ENCODE measurements around the gene AFF3. TPM values are rescaled to one million over a fixed set of nuclear protein-coding genes. Genes with fewer than 3 reads are reported as not detected.

Gene AFF3
- total and polyA plus RNA-seq, 10 of the 15 experiments (the other 5 are each of a cell fraction or from before 2014, with no cell fraction given), result 0.26 to 5.5 (median 3.0) TPM

GRCh38 chr2:99827296-99827999 is 314.9 kb downstream of the AFF3 start (continued):
- TF ChIP-seq CEBPB (IDR thresholded peaks at IDR 0.05; ENCODE audit: borderline replicate concordance in 1 of 2, low read depth in 2 of 2, low read length in 2 of 2) (no peak), YY1 (IDR thresholded peaks at IDR 0.05; ENCODE audit: low read depth, low read length) (no peak), USF1 (IDR thresholded peaks at IDR 0.05; ENCODE audit: borderline replicate concordance, extremely low read length, insufficient read depth, low read depth, low read length) (no peak), ZBTB4 (CRISPR knock-in tag; IDR thresholded peaks at IDR 0.05) (no peak), SREBF1 (IDR thresholded peaks at IDR 0.05; ENCODE audit: low read length) (no peak)

GRCh38 chr2:99825630-99826029 is 316.8 kb downstream of the AFF3 start:
- peak; percentile 41 for FAIRE-seq
- ChIA-PET POLR2A (no interaction called here), SMC1A (ENCODE audit: uncharacterized antibody, unreplicated experiment) (no interaction called here), CTCF (no interaction called here), RAD21 (ENCODE audit: unreplicated experiment) (no interaction called here)
- Histone ChIP-seq H3K4me1 (ENCODE audit: control insufficient read depth, insufficient read depth, low read length) (no peaks in the 10 kb centered on the region), H3K4me3 (no peak overlapping the region), H3K4me2 (ENCODE audit: control insufficient read depth, insufficient read depth) (no peak overlapping the region), H4K20me1 (ENCODE audit: control insufficient read depth, insufficient read depth) (no peaks in the 10 kb centered on the region), H3K36me3 (ENCODE audit: control insufficient read depth in 2 of 2, insufficient read depth in 2 of 2, low read length in 1 of 2) (no peaks in the 10 kb centered on the region), H3K9me3 (replicated peaks; ENCODE audit: control insufficient read depth, insufficient read depth, low read length) (no peaks in the 10 kb centered on the region), H2AFZ (ENCODE audit: control insufficient read depth, low read depth, low read length) (no peak overlapping the region), H3K9ac (ENCODE audit: control insufficient read depth, insufficient read depth, low read length) (no peak overlapping the region), H3K27ac (ENCODE audit: control insufficient read depth, insufficient read depth) (no peak overlapping the region), H3K27me3 (replicated peaks in 1 of 2; ENCODE audit: control insufficient read depth in 2 of 2, insufficient read depth in 2 of 2, low read length in 1 of 2) (no peaks in the 10 kb centered on the region), H3K79me2 (ENCODE audit: control insufficient read depth, insufficient read depth, low read length) (no peaks in the 10 kb centered on the region)
- no peak for TF ChIP-seq SMC3 (IDR thresholded peaks at IDR 0.05; ENCODE audit: borderline replicate concordance, low read length)
- BruUV-seq (replicated peaks), result no TSS peak
- in situ Hi-C loops (cut with MboI), result no loop called here
- no peak for DNase-seq (ENCODE audit: low read depth, low spot score)
- ATAC-seq, result no peak
- intact Hi-C loops (cut with micrococcal nuclease; ENCODE audit: unreplicated experiment), result no loop called here

Data from GM12878 (cell line).